GM18867 (cell line): ENCODE results near the gene CAMP.
A peak's percentile ranks its signal among the peaks of the same experiment; 100 is the strongest.
"Not testable (repeated sequence)": the region's sequence is repeated elsewhere in the genome, so short reads cannot be mapped to it uniquely, and the experiment has no call there.

Experiments used
- ATAC-seq: cut with Tn5 transposase; IDR thresholded peaks from one replicate; pipeline ENCODE4 v1.9.1; 2021; ENCODE audit warnings: mild to moderate bottlenecking, moderate library complexity; ENCODE audit not compliant: unreplicated experiment

CAMP gene, protein sequence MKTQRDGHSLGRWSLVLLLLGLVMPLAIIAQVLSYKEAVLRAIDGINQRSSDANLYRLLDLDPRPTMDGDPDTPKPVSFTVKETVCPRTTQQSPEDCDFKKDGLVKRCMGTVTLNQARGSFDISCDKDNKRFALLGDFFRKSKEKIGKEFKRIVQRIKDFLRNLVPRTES

DNA sequence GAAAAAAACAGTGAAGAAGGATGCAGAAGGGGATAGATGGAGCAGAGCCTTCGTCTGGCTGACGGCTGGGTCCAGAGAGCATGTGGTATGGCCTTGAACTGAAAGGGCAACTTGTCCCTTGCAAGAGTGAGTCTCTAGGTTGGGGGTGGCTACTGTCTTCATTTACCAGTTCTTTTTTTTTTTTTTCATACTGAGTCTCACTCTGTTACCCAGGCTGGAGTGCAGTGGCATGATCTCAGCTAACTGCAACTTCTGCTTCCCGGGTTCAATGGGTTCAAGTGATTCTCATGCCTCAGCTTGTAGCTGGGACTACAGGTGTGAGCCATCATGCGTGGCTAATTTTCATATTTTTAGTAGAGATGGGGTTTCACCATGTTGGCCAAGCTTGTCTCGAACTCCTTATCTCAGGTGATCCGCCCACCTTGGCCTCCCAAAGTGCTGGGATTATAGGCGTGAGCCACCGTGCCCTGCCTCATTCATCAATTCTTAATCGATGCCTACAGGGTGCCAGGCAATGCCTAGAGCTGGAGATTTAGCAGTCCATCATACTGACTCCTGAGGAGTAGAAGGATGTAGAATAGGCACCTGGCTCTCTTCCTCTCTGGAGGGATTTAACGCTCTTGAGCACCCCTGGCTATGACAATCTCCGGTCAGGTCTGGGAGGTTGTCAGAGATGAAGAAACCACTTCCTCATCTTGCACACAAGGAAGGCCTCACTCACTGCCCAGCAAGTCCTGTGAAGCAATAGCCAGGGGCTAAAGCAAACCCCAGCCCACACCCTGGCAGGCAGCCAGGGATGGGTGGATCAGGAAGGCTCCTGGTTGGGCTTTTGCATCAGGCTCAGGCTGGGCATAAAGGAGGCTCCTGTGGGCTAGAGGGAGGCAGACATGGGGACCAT lies at the start of gene CAMP:
Gene CAMP (plus strand): TSS at position 880 of the 898 bp plus-strand sequence. CDS start 17 bp downstream, at position 897.
- no peak for ATAC-seq

DNA sequence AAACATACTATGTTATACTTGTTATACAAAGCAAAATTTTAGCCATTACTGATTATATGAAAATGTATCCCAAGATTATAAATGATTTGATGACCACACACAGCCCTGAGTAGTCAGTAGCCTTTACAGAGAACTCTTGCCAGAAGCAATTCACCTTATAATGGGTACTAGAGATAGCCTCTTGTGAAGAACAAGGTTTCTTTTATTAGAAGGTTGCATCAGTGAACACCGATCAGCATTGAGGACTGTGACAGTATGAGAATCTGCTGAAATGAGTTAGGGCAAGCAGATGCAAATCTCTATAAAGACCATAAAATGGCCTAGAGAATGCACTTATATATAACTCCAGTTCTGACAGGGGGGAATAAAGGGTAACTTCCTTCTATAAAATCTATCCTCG lies 45.2 kb upstream of the CAMP start:
- no peak for ATAC-seq

DNA sequence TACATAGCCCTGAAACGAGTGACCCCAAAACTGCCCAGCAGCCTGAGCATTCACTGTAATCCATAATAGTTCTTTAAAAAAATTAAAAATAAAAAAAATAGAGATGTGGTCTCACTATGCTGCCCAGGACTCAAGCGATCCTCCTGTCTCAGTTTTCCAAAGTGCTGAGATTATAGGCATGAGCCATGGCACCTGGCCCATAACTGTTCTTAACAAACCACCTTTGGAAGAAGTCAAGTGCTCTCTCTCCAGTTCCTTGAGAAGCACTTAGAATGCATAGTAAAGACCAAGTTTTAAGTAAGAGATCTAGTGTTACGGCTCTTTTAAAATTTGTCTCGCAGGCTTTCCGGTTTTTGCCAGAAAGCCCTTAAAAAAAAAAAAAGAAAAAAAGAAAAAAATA lies 43.3 kb upstream of the CAMP start:
- ATAC-seq = no peak

DNA sequence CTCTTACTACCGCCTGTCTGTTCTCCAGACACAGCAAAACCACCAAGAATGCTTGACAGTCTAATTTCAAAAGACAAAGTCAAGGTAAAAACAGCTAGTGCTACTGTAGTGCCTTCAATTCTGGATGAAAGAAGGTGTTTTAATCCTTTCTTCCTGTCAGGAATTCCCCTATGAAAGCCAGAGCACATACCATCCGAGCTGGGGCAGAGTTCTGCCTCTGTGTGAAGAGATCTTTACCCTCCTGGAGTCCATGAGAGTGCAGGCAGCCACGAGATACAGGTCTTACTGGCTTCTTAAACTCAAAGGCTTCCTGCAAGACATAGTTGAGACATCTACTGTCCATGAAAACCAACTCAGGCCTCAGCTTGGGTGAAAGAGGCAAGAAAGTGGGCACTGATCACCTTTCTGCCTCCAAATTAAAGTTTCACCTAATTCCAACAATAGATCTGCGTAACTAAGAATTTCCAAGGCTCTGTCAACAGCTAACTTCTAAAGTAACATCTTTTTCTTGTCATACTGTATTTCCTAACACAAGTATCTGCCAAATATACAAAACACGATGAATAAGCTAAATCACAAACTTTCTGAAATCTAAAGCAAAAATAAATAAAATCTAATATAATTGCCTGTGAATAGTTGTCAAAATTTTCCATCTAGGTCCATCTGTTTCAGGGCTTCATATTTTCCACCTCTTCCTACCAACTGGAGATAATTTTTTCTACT lies 42.6 kb upstream of the CAMP start:
- ATAC-seq = no peak

DNA sequence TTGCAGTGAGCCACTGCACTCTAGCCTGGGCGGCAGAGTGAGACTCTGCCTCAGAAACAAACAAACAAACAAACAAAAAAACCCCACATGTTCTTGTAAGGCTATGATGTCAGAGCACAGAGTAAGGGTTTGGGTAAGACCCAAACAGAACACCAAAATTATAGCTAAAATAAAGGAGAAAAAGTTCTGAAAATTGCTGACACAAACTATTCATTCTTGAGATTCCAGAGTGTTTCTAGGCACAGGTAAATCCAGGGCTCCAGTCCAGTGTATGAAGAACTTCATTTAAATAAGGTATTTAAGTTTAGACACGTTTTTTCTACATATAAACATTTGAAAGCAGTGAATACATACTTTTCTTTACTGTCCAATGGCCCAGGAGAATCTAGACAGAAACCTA lies 39.0 kb upstream of the CAMP start:
- no peak for ATAC-seq

DNA sequence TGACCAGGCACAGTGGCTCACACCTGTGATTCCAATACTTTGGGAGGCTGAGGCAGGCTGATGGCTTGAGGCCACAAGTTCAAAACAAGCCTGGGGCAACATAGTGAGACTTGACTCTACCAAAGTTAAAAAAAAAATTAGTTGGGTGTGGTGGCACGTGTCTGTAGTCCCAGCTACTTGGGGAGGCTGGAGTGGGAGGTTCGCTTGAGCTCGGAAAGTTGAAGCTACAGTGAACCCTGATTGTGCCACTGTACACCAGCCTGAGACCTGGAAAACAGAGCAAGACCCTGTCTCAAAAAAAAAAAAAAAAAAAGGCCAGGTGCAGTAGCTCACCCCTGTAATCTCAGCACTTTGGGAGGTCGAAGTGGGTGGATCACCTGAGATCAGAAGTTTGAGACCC lies 38.2 kb upstream of the CAMP start:
- ATAC-seq = no peak

DNA sequence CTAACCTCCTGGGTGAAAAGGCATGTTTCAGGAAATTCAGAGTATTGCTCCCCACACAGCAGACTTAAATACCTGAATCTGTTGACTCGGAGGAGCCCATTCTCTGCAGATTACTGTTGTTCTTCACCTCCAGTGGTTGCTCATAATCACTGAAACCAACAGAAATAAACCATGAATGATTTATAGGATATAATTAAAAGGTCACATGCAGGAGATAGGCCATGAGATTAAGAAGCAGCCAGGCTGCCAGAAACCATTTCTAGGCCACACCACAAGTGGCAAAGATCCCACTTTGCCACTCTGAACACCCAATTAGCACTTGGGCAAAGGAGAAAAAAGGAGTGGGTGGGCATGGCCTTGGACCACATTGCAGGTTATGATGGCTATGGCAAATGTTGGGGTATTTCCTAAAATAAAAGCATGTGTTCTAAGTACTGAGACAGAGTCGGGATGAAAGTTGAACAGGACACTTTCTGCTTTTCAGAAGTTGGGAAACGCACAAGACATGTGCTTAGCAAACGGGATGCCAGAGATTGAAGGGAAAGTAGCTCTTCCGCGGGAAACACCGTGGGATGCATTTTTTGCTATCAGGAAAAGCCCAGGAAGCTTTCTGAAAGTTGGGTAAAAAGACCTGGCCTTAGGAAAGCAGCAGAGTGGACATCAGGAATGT lies 36.5 kb upstream of the CAMP start:
- ATAC-seq = no peak

DNA sequence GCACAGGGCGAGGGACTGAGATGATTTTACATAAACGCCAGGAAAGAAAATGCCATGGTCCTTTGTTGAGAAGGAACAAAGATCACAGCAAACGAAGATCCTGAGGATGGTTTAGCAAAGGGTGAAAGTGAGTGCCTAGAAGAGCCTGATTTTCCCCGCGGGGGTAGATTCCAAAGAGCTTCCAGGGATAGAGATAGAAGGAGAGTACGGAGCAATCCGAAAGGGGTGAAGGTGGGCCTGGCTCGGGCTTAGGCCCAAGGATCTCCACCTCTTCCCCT lies 36.1 kb upstream of the CAMP start:
- ATAC-seq = no peak

DNA sequence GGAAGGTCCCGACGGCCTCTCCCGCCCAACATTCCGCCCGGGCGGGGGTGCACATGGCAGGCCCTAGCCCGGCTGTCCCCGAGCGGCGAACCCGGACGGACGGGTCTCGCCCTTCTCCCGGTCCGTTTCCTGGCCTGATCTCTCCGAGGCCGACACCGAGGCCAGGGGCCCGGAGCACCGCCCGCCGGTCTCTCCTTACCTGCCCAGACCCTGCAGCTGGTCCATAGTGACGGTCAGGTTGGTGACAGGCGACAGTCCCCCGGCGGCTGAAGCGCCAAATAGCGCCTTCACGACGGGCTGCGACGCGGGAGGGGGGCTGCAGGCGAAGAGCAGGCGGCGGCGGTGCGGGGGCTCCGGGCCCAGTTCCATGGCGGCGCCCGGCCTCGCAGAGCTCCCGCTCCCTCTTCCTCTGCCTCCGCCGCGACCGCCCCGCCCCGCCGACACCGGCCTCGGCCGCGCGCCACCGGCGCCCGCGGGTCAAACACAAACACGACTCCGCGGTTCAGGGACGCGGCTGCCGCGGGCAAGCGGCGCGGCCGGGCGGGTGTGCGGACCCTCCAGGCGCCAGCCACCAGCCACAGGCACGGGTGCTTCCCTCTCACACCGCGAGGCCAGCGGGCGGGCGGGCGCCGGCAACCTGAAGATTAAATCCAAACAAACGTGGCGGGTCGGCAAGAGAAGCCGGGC lies 35.6 kb upstream of the CAMP start:
- ATAC-seq = peak; percentile 25

DNA sequence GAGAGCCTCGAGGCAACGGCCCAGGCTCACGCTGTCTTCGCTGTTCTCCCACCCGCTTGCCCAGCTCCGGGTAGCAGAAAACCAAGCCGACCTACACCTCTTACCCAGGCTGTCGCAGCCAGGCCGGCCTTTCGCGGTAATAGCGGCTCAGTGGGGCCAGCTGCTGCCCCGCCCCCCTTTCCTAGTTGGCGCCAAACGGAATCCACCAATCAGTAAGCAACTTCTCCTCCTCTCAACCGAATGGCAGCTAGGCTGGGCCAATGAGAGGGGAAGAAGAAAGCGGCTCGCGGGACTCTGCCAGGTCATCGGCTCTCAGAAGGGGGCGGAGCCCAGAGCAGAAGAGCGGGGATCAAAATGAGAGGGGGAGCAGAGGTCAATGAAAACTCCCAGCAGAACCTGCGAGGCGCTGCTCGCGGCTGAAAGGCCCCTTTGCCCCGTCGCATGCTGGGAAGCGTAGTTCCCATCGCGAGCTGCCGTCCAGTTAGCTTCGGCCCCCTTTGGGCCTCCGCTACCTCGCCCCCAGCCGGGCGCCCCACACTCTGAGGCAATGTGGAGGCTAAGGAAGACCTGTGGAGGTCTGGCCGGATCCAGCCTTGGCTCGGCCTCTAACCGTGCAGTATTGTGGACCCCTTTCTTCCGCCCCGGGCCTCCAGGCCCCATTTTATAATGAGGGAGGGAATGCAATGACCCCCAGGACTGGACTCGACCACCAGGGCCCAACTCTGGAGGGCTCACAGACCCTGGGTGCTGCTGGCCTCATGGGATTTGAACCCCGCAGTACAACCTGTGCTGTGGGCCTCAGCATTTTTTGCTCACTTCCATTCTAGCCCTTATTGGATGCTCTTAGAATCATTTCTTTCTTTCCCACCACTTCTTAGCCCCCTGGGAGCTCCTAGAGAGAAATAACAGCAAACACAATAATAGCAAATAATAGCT lies 34.8 kb upstream of the CAMP start, which contains the start of gene CDC25A:
Gene CDC25A (minus strand): TSS at position 152 of the 936 bp plus-strand sequence. CDS start 470 bp downstream, outside the sequence.
- peak; percentile 91 for ATAC-seq

DNA sequence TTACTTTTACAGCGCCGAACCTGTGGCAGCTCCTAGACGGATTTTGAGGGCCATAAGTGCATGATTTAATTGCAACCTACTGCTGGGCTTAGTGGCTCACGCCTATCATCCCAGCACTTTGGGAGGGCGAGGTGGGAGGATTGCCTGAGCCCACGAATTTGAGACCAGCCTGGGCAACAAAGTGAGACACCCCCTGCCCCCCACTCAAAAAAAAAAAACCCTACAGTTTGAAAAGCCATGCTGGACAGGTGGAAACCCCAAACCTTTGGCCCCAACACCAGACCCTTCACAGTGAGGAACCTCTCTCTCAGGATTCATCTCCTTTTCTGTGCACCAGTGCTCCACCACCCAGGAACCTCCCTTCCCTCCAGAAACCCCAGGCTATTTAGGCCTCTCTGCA lies 34.0 kb upstream of the CAMP start:
- no peak for ATAC-seq

DNA sequence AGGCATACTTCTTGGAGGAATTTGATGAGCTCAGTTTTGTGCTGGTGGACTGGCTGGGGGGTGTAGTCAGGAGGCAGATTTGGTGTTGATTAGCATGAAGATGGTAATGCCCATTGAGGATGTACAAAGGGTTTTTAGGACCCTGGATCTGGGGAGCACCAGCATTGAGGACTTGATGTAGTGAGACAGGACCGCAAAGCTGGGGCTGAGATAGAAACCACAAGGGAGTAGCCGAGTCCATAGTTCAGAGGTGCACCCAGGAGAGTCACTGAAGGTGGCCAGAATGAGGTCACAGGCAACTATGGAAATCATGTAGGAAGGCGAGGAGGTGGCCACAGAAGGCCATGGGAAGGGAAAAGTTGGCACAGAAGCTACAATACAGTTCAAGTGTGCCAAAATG lies 32.4 kb upstream of the CAMP start:
- no peak for ATAC-seq

DNA sequence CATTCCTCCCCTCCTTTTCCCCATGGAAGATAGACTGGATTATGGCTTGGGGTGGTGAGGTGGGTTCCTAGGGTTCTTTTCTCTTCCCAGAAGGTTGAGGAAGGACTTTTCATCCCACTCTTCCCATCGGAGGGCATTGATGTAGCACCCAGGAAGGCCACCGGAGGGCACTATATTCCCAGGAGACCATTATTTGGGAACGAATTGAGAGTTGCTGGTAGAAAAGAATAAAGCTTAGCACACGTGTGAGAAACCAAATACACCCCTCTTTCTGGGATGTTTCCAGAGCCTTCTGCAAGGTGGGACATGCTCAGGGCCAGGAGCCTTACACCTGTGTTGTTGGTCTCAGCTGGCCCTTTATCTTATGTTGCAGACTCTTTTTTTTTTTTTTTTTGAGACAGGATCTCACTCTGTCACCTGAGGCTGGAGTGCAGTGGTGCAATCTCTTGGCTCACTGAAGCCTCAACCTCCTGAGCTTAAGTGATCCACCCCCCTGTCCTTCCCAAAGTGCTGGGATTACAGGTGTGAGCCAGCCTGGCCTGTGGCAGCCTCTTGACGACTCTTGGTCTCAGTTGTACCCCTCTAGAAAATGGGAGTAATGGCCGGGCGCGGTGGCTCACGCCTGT lies 28.7 kb upstream of the CAMP start:
- ATAC-seq = no peak

DNA sequence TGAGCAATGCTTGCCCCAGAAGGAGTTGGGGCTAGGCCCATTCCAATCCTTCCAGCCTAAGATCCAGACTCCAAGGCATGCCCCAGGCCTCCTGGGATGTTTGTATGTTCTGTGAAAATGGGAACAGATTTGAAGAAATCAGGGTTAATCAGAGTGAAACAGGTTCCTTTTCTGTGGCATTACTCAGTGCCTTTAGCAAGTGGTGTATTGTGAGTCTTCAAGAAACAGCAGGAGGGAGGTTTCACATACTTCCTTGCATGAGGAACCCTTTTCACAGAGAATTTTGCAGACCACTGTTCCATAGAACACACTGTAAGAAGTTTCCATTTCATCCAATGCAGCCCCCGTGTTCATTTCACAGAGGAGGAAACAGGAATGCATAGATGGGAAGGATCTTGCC lies 26.7 kb upstream of the CAMP start:
- ATAC-seq = no peak

DNA sequence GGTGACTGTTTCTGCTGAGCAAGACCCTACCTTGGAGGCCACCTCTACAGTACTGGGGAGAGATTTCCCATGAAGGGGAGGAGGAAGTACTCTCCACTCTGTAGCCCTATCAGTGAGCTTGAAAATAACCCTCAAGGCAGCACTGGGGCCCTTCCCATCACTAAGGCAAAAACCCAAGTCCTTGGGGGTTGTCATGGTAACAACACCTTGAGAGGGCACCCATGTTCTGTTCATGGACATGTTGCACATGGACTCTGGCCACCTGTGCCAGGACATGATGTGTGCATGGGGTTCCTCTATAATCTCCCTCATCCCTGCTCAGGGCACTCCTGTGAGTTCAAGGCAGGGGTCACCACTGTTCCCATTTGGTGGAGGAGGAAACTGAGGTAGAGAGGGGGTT lies 24.2 kb upstream of the CAMP start:
- ATAC-seq = no peak

DNA sequence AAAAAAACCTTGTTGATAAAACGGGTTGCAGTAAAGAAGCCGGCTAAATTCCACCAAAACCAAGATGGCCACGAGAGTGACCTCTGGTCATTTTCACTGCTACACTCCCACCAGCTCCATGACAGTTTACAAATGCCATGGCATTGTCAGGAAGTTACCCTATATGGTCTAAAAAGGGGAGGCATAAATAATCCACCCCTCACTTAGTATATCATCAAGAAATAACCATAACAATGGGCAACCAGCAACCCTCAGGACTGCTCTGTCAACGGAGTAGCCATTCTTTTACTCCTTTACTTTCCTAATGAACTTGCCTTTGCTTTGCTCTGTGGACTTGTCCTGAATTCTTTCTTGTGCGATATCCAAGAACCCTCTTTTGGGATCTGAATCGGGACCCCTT lies 20.7 kb upstream of the CAMP start:
- no peak for ATAC-seq

DNA sequence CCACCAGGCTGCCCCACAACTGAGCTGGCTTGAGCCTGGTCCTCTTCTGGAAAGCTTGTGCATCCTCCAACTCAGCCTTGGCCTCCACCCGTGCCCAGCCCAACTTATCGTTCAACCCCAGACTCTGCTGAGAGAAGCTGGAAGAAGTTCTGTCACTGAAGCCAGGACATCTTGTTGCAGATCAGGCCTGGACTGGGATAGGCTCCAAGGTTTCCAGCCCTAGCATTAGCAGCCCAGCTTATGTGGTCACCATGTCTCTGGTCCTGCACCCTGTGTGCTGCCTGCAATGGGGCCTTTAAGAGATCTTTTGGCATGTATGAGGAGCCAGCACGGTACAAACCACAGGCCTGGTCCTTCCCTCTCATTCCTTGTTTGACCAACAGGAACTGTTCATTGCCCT lies 15.2 kb upstream of the CAMP start:
- no peak for ATAC-seq

DNA sequence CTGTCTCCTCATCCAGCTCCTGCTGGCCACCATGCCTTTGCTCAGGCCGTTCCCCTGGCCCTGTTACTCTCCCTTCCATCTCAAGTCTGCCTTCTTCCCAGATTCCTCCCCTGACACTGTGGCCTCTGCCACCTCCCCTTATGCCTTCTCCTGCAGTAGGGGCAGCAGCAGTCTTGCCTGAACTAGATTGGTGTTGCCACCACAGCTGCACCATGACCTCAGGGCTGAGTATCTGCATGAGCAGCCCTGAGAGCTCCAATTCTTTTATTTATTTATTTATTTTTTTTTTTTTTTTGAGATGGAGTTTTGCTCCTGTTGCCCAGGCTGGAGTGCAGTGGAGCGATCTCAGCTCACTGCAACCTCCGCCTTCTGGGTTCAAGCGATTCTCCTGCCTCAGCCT lies 13.8 kb upstream of the CAMP start:
- ATAC-seq = no peak

DNA sequence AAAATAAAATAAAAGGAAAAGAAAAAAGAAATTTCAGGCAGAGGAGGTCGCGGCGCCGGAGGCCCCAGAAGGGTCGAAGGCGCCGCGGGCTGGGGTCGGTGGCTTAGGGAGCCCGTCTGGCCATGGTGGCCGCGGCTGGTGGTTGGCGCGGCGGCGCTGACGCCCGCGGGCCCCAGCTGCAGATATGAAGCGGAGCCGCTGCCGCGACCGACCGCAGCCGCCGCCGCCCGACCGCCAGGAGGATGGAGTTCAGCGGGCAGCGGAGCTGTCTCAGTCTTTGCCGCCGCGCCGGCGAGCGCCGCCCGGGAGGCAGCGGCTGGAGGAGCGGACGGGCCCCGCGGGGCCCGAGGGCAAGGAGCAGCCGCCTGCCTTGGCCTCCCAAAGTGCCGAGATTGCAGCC lies 12.8 kb upstream of the CAMP start:
- not testable (repeated sequence) for ATAC-seq
